Measurements from ENCODE around the gene PRLH. TPM values are rescaled to one million over a fixed set of nuclear protein-coding genes. Genes with fewer than 3 reads are reported as not detected.

PRLH gene
- total and polyA plus RNA-seq, 2 donors (not counting 3 experiments of a cell fraction or from before 2014, with no cell fraction given), result not detected

DNA sequence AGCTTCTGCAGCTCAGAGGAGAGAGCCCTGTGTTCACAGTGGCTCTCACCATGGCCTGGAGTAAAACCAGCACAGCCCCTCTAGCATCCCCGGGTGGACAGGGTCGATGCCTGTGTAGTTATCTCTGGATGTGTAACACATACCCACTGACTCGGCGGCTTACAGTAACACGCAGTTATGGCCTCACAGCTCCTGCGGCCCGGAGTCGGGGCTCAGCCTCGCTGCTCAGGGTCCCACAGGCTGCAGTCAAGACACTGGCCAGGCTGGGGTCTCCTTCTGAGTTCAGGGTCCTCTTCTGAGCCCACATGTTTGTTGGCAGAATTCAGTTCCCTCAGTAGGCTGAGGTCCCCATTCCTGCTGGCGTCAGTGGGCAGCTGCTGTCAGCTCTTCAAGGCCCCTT is 26.7 kb downstream of the PRLH start:
- no peaks in the 10 kb centered on the region for H3K79me2 ChIP-seq (ENCODE audit: control insufficient read depth, insufficient read depth, low read length)
- no peak overlapping the region for H2AFZ ChIP-seq (ENCODE audit: low read depth, low read length)
- H4K20me1 ChIP-seq (replicated peaks; ENCODE audit: control insufficient read depth, extremely low read depth, insufficient read depth, low read length), result no peaks in the 10 kb centered on the region
- intact Hi-C loops (cut with micrococcal nuclease) (no loop called here), dilution Hi-C loops (cut with MboI; ENCODE audit: extremely low pct_ligation_motif_present, low sequenced_read_pairs) (no loop called here)
- no peak overlapping the region for H3K9ac ChIP-seq (replicated peaks; ENCODE audit: extremely low read depth, insufficient read depth, low read length)
- ChIA-PET POLR2A (no interaction called here), CTCF (interaction anchor here (1.4 kb wide), 1 partner anchor 152 kb away, joined by 5 read pairs; no protein-coding TSS in a partner anchor)
- H3K9me1 ChIP-seq (replicated peaks; ENCODE audit: control insufficient read depth, extremely low read depth, insufficient read depth, low read length), result no peaks in the 10 kb centered on the region
- H3K9me3 ChIP-seq (replicated peaks; ENCODE audit: control insufficient read depth, insufficient read depth, low read length), result no peaks in the 10 kb centered on the region
- BruUV-seq (replicated peaks), result no TSS peak
- no peaks in the 10 kb centered on the region for H3K4me1 ChIP-seq (ENCODE audit: control insufficient read depth, extremely low read depth, insufficient read depth, low read length)
- no peaks in the 10 kb centered on the region for H3K36me3 ChIP-seq (ENCODE audit: control insufficient read depth in 2 of 2, extremely low read depth in 1 of 2, insufficient read depth in 2 of 2, low read length in 2 of 2)
- H3K4me2 ChIP-seq (ENCODE audit: insufficient read depth, low read length), result no peak overlapping the region
- DNase-seq (ENCODE audit: low read depth, low spot score) (no peak), FAIRE-seq (no peak)
- TF ChIP-seq MYC (IDR thresholded peaks at IDR 0.05; ENCODE audit: low read depth, low read length), result no peak
- TF ChIP-seq POLR2A (IDR thresholded peaks at IDR 0.05; ENCODE audit: low read depth, low read length), result no peak
- TF ChIP-seq GATA2 (IDR thresholded peaks at IDR 0.05; ENCODE audit: insufficient read depth, insufficient read length, low read depth, low read length), result no peak
- no peak for TF ChIP-seq EZH2 (IDR thresholded peaks at IDR 0.05; ENCODE audit: borderline replicate concordance, low read depth, low read length, severe bottlenecking)
- no peak for TF ChIP-seq FOS (IDR thresholded peaks at IDR 0.05; ENCODE audit: borderline replicate concordance, insufficient read depth, low read length)
- TF ChIP-seq JUN (IDR thresholded peaks at IDR 0.05; ENCODE audit: borderline replicate concordance, insufficient read depth, insufficient read length, low read depth), result no peak
- TF ChIP-seq, protein P1, sequence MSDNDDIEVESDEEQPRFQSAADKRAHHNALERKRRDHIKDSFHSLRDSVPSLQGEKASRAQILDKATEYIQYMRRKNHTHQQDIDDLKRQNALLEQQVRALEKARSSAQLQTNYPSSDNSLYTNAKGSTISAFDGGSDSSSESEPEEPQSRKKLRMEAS (IDR thresholded peaks at IDR 0.05; ENCODE audit: insufficient read depth, insufficient read length), result no peak
- no peak for TF ChIP-seq CTCF (IDR thresholded peaks at IDR 0.05; ENCODE audit: extremely low read depth in 1 of 2, insufficient read depth in 1 of 2, low read depth in 1 of 2, low read length in 2 of 2)
- no peak for TF ChIP-seq POLR2AphosphoS5 (IDR thresholded peaks at IDR 0.05; ENCODE audit: insufficient read depth, low read depth, low read length)
- no peak overlapping the region for H3K4me3 ChIP-seq (replicated peaks in 1 of 3; ENCODE audit: insufficient read depth in 1 of 3, low read depth in 1 of 3, low read length in 3 of 3)
- H3K27me3 ChIP-seq (ENCODE audit: control insufficient read depth in 2 of 2, insufficient read depth in 2 of 2, low read length in 2 of 2), result peaks cover 0 to 2% of the 10 kb centered on the region in 2 experiments
- H3K27ac ChIP-seq (ENCODE audit: insufficient read depth, low read depth, low read length), result no peak overlapping the region

All from endothelial cell of umbilical vein (primary cell).